H1 (cell line): ENCODE data around the gene WASF1. TPM values are rescaled to one million over a fixed set of nuclear protein-coding genes. Genes with fewer than 3 reads are reported as not detected.

Experiments used
- CTCF ChIA-PET: fragments of 300-600 bp; sonication (Branson Sonifier 250); formaldehyde crosslinking; loops from one replicate; lab custom pipeline; 2021; ENCODE audit not compliant: partially characterized antibody; lab: Charles Lee
- POLR2A ChIA-PET: fragments of 300-600 bp; sonication (Branson Sonifier 250); formaldehyde crosslinking; loops from one replicate; lab custom pipeline; 2021; ENCODE audit warnings: inconsistent platforms; ENCODE audit not compliant: partially characterized antibody; lab: Charles Lee
- DNase-seq, 2 experiments: peaks; one replicate each; pipeline versions ENCODE4 v3.0.0 to v3.0.0-alpha.2; 2010 to 2022; ENCODE audit warnings: low spot score in 2 of 2, low read depth in 1 of 2, mixed read lengths in 1 of 2
- FAIRE-seq: peaks from 2 replicates; lab custom pipeline; 2011; peaks lifted over from hg19 to GRCh38; lab: Jason Lieb, UNC
- H2AFZ ChIP-seq: 2 replicates; pipeline ENCODE4 v1.8.1; 2012; ENCODE audit warnings: low read length, inconsistent platforms
- H2AK5ac ChIP-seq: 2 replicates; pipeline ENCODE4 v1.6.1; 2013; ENCODE audit warnings: low read depth, low read length
- H2BK120ac ChIP-seq: replicated peaks from 2 replicates; pipeline ENCODE3; 2013; ENCODE audit warnings: low read depth, low read length, inconsistent platforms
- H2BK12ac ChIP-seq: 2 replicates; pipeline ENCODE4 v1.6.1; 2013; ENCODE audit warnings: low read depth, low read length
- H2BK15ac ChIP-seq: 2 replicates; pipeline ENCODE4 v1.6.1; 2013; ENCODE audit warnings: low read length
- H2BK20ac ChIP-seq: 2 replicates; pipeline ENCODE4 v1.6.1; 2013; ENCODE audit warnings: low read length
- H2BK5ac ChIP-seq: 2 replicates; pipeline ENCODE4 v1.6.1; 2013; ENCODE audit warnings: low read depth, low read length
- H3K14ac ChIP-seq: 2 replicates; pipeline ENCODE4 v1.6.1; 2013; ENCODE audit warnings: inconsistent platforms; ENCODE audit not compliant: insufficient read length
- H3K18ac ChIP-seq: 2 replicates; pipeline ENCODE4 v1.6.1; 2013; ENCODE audit warnings: low read length; ENCODE audit errors: extremely low read depth
- H3K23ac ChIP-seq: 2 replicates; pipeline ENCODE4 v1.6.1; 2013; ENCODE audit warnings: inconsistent platforms; ENCODE audit not compliant: insufficient read length
- H3K23me2 ChIP-seq: 2 replicates; pipeline ENCODE4 v1.6.1; 2013; ENCODE audit warnings: low read depth, low read length
- H3K27ac ChIP-seq: 2 replicates; pipeline ENCODE4 v1.6.1; 2011; ENCODE audit warnings: low read depth, low read length, inconsistent platforms
- H3K27me3 ChIP-seq, 4 experiments: replicated peaks in 1 of 4; 1 replicate in 1 of 4; 2 replicates in 3 of 4; pipeline versions ENCODE4 v1.6.1 to v1.8.1; 2011 to 2013; ENCODE audit warnings: low read length in 3 of 4, mild to moderate bottlenecking in 3 of 4, inconsistent platforms in 2 of 4, mixed read lengths in 2 of 4, moderate library complexity in 1 of 4; ENCODE audit not compliant: control insufficient read depth in 3 of 4, insufficient read depth in 3 of 4; ENCODE audit errors: extremely low read depth in 1 of 4
- H3K36me3 ChIP-seq, 4 experiments: 2 replicates each; pipeline versions ENCODE4 v1.6.1 to v1.8.1; 2011 to 2013; ENCODE audit warnings: mild to moderate bottlenecking in 4 of 4, low read length in 3 of 4, moderate library complexity in 2 of 4, control low read depth in 1 of 4, inconsistent platforms in 1 of 4; ENCODE audit not compliant: insufficient read depth in 4 of 4, control insufficient read depth in 2 of 4
- H3K4ac ChIP-seq: replicated peaks from 2 replicates; pipeline ENCODE3; 2013; ENCODE audit warnings: low read length, low read depth, mixed read lengths, inconsistent platforms; ENCODE audit not compliant: insufficient read length
- H3K4me1 ChIP-seq, 4 experiments: replicated peaks in 1 of 4; 1 replicate in 1 of 4; 2 replicates in 3 of 4; pipeline versions ENCODE4 v1.6.1 to v1.8.1; 2011 to 2013; ENCODE audit warnings: low read length in 3 of 4, inconsistent platforms in 2 of 4, mixed read lengths in 1 of 4; ENCODE audit not compliant: insufficient read depth in 4 of 4, control insufficient read depth in 3 of 4
- H3K4me2 ChIP-seq, 2 experiments: 2 replicates each; pipeline versions ENCODE4 v1.6.1 to v1.8.1; 2011 to 2013; ENCODE audit warnings: low read depth in 2 of 2, low read length in 2 of 2, control low read depth in 1 of 2, inconsistent platforms in 1 of 2, mild to moderate bottlenecking in 1 of 2; ENCODE audit not compliant: insufficient read depth in 1 of 2
- H3K4me3 ChIP-seq, 4 experiments: fragments of 200-600, 300-600 bp in 1 of 4; sonication (generic), shearing (Covaris generic), sonication (Bioruptor Twin) in 1 of 4; 2 replicates each; pipeline versions ENCODE4 v1.5.1 to v1.8.1; 2011 to 2016; ENCODE audit warnings: low read length in 4 of 4, low read depth in 3 of 4, control low read depth in 2 of 4, inconsistent platforms in 2 of 4, mild to moderate bottlenecking in 2 of 4, mixed read lengths in 1 of 4, moderate library complexity in 1 of 4; ENCODE audit not compliant: insufficient read depth in 2 of 4; ENCODE audit errors: extremely low read depth in 1 of 4
- H3K56ac ChIP-seq: replicated peaks from 2 replicates; pipeline ENCODE3; 2013; ENCODE audit warnings: low read depth, mild to moderate bottlenecking, mixed read lengths, low read length, inconsistent platforms; ENCODE audit not compliant: insufficient read length
- H3K79me1 ChIP-seq: 2 replicates; pipeline ENCODE4 v1.6.1; 2013; ENCODE audit warnings: low read depth, low read length, control low read depth
- H3K79me2 ChIP-seq, 2 experiments: 2 replicates each; pipeline versions ENCODE4 v1.6.1 to v1.8.1; 2012 to 2013; ENCODE audit warnings: low read length in 2 of 2, mild to moderate bottlenecking in 2 of 2, inconsistent platforms in 1 of 2; ENCODE audit not compliant: insufficient read depth in 2 of 2, control insufficient read depth in 1 of 2
- H3K9ac ChIP-seq, 4 experiments: replicated peaks in 1 of 4; 1 replicate in 1 of 4; 2 replicates in 3 of 4; pipeline versions ENCODE4 v1.6.1 to v1.8.1; 2011 to 2013; ENCODE audit warnings: low read depth in 3 of 4, low read length in 3 of 4, control low read depth in 2 of 4, mild to moderate bottlenecking in 2 of 4, moderate library complexity in 2 of 4, inconsistent platforms in 1 of 4; ENCODE audit errors: extremely low read depth in 1 of 4
- H3K9me3 ChIP-seq, 2 experiments: 2 replicates each; pipeline versions ENCODE4 v1.6.1 to v1.8.1; 2012 to 2013; ENCODE audit warnings: mild to moderate bottlenecking in 2 of 2, moderate library complexity in 2 of 2, control low read depth in 1 of 2, inconsistent platforms in 1 of 2, low read depth in 1 of 2, low read length in 1 of 2, mixed read lengths in 1 of 2; ENCODE audit not compliant: insufficient read depth in 2 of 2
- H4K20me1 ChIP-seq, 2 experiments: replicated peaks in 1 of 2; 2 replicates each; pipeline versions ENCODE3 to v1.8.1; 2011 to 2013; ENCODE audit warnings: inconsistent platforms in 2 of 2, low read length in 2 of 2, mild to moderate bottlenecking in 1 of 2; ENCODE audit not compliant: insufficient read depth in 2 of 2, control insufficient read depth in 1 of 2
- H4K5ac ChIP-seq: 2 replicates; pipeline ENCODE4 v1.6.1; 2013; ENCODE audit warnings: low read length, low read depth, mixed read lengths, inconsistent platforms; ENCODE audit not compliant: insufficient read length
- H4K8ac ChIP-seq: 2 replicates; pipeline ENCODE4 v1.8.0; 2013; ENCODE audit warnings: mild to moderate bottlenecking, moderate library complexity, low read length, inconsistent platforms; ENCODE audit not compliant: insufficient read depth; ENCODE audit errors: extremely low read depth
- H4K91ac ChIP-seq: replicated peaks from 2 replicates; pipeline ENCODE3; 2013; ENCODE audit warnings: low read length, mixed read lengths, inconsistent platforms; ENCODE audit not compliant: insufficient read length
- CBX5 ChIP-seq: fragments of 300-800, 300-1000 bp; sonication (generic); IDR thresholded peaks from 2 replicates; pipeline ENCODE4 v1.7.1; 2016; ENCODE audit warnings: antibody characterized with exemption, low read length, low read depth
- CEBPB ChIP-seq: IDR thresholded peaks from 2 replicates; pipeline ENCODE4 v1.6.1; 2012; ENCODE audit warnings: low read depth, low read length
- GTF2F1 ChIP-seq: IDR thresholded peaks from 2 replicates; pipeline ENCODE4 v1.6.1; 2012; ENCODE audit warnings: low read depth, low read length, improper control_type of control experiment, borderline replicate concordance
- MAX ChIP-seq: IDR thresholded peaks from 2 replicates; pipeline ENCODE4 v1.6.1; 2012; ENCODE audit warnings: inconsistent platforms
- POLR2AphosphoS5 ChIP-seq: IDR thresholded peaks from 2 replicates; pipeline ENCODE4 v1.6.1; 2011; ENCODE audit warnings: low read depth, low read length
- RNF2 ChIP-seq: fragments of 200-900, 300-1000 bp; sonication (generic); IDR thresholded peaks from 2 replicates; pipeline ENCODE4 v1.7.1; 2016; ENCODE audit warnings: borderline replicate concordance, low read depth, mild to moderate bottlenecking, antibody characterized with exemption, low read length; ENCODE audit not compliant: poor library complexity, severe bottlenecking; ENCODE audit errors: missing control alignments
- RXRA ChIP-seq: IDR thresholded peaks from 2 replicates; pipeline ENCODE4 v1.6.1; 2011; ENCODE audit warnings: low read depth, mild to moderate bottlenecking, low read length, moderate library complexity; ENCODE audit not compliant: insufficient read depth
- SAP30 ChIP-seq: fragments of 300-600 bp; sonication (generic); IDR thresholded peaks from 2 replicates; pipeline ENCODE4 v1.7.1; 2012; ENCODE audit warnings: low read length, moderate library complexity, mild to moderate bottlenecking, inconsistent platforms; ENCODE audit not compliant: insufficient read depth, insufficient replicate concordance
- TEAD4 ChIP-seq: IDR thresholded peaks from 2 replicates; pipeline ENCODE4 v1.6.1; 2012; ENCODE audit warnings: low read depth, low read length, inconsistent platforms, mixed read lengths
- USF2 ChIP-seq: IDR thresholded peaks from 2 replicates; pipeline ENCODE4 v1.6.1; 2011; ENCODE audit warnings: low read length, improper control_type of control experiment
- WGBS, 2 experiments: shearing (Covaris generic) in 1 of 2; methylation state at CpG; one replicate each; pipeline versions ENCODE4 v1.1.6 to v1.1.7; 2013 to 2015; ENCODE audit warnings: low lambda C conversion rate in 2 of 2, mixed read lengths in 2 of 2, inconsistent platforms in 1 of 2, low coverage in 1 of 2, missing lambda C conversion rate in 1 of 2; ENCODE audit not compliant: insufficient replicate concordance in 2 of 2, insufficient coverage in 1 of 2, insufficient read length in 1 of 2; ENCODE audit errors: extremely low coverage in 1 of 2, missing lambda C conversion rate in 1 of 2; 5-methylcytosine and 5-hydroxymethylcytosine counted together
- polyA plus RNA-seq, 7 experiments: library from polyadenylated mRNA; depleted of rRNA in 3 of 7; stranded (reverse) in 5 of 7; unstranded in 2 of 7; fragments of >200 nt in 5 of 7; fragments of 200-250 nt in 2 of 7; gene quantifications; 1 replicate in 5 of 7; 2 replicates in 1 of 7; 4 replicates in 1 of 7; pipeline versions ENCODE4 v1.2.1 to v1.2.3, GENCODE V29; 2011 to 2013; ENCODE audit warnings: missing spikeins in 2 of 7, mixed read lengths in 2 of 7
- total RNA-seq: library from RNA; stranded (reverse); fragmentation: NEBNext Ultra II Directional; extraction: Animal tissue kit (Norgen Biotek cat#: 25700); gene quantifications from 2 replicates; pipeline ENCODE4 v1.2.1, GENCODE V29; 2021

Gene WASF1
- total and polyA plus RNA-seq, 2 of the 8 experiments (the other 6 are each of a cell fraction or from before 2014, with no cell fraction given), result 37.6 to 39.9 TPM

- H4K91ac ChIP-seq, result no peak overlapping the region
- H4K8ac ChIP-seq, result peak overlapping the region; percentile 86; the same call in 1 of the 2 replicates
- no peak overlapping the region for H2BK15ac ChIP-seq
- no peaks in the 10 kb centered on the region for H3K9me3 ChIP-seq
- H3K27ac ChIP-seq, result no peak overlapping the region
- H3K4ac ChIP-seq, result no peak overlapping the region
- no peak overlapping the region for H2AFZ ChIP-seq
- no peak overlapping the region for H2BK12ac ChIP-seq
- WGBS, 2 experiments, result 84% methylated on average over 4 of the region's 4 CpGs; no CpG with 5 or more reads in 1 of the 2 experiments
- H3K9ac ChIP-seq, result no peak overlapping the region
- H3K36me3 ChIP-seq, result peaks cover 0 to 31% (median 3%) of the 10 kb centered on the region in 4 experiments; a peak in 4 of 8 replicates
- H2AK5ac ChIP-seq, result no peak overlapping the region
- no peaks in the 10 kb centered on the region; a peak in 1 of 7 replicates for H3K4me1 ChIP-seq
- H3K14ac ChIP-seq, result no peak overlapping the region
- H4K5ac ChIP-seq, result no peak overlapping the region
- TF ChIP-seq CEBPB (no peak), RNF2 (no peak), MAX (no peak), RXRA (no peak), USF2 (no peak), TEAD4 (no peak), POLR2AphosphoS5 (no peak), SAP30 (no peak), GTF2F1 (no peak), CBX5 (no peak)
- H3K23me2 ChIP-seq, result no peaks in the 10 kb centered on the region
- no peak overlapping the region for H3K23ac ChIP-seq
- H3K79me2 ChIP-seq, result no peaks in the 10 kb centered on the region
- no peak overlapping the region for H3K18ac ChIP-seq
- no peak for FAIRE-seq
- no peaks in the 10 kb centered on the region for H4K20me1 ChIP-seq
- no peak overlapping the region for H2BK5ac ChIP-seq
- no peak overlapping the region for H2BK20ac ChIP-seq
- H3K4me3 ChIP-seq, result no peak overlapping the region
- no peaks in the 10 kb centered on the region for H3K27me3 ChIP-seq
- no peak for DNase-seq
- H3K56ac ChIP-seq, result no peak overlapping the region
- ChIA-PET POLR2A (no interaction called here), CTCF (no interaction called here)
- no peak overlapping the region for H2BK120ac ChIP-seq
- no peak overlapping the region for H3K4me2 ChIP-seq
- H3K79me1 ChIP-seq, result no peaks in the 10 kb centered on the region
These were observed 74.2 kb downstream of the WASF1 start for GRCh38 chr6:110105296-110105695.
